ENCODE data around the gene SLC44A1. TPM values are rescaled to one million over a fixed set of nuclear protein-coding genes. Genes with fewer than 3 reads are reported as not detected.

The SLC44A1 gene
- total RNA-seq, 6 experiments from 2014 or later = 46.6 to 66.3 (median 56.0) TPM

GRCh38 chr9:105291938-105292337 lies 47.5 kb downstream of the SLC44A1 start:
- Mint-ChIP-seq H3K9me3 (no peaks in the 10 kb centered on the region), H3K36me3 (ENCODE audit: low read depth) (0 out of 2 replicates have a peak, but pooled peaks cover 6% of the 10 kb centered on the region), H3K4me3 (no peak overlapping the region), H3K4me1 (ENCODE audit: low read depth) (peaks cover 53% of the 10 kb centered on the region), H3K27me3 (ENCODE audit: insufficient read depth) (no peaks in the 10 kb centered on the region), H3K27ac (no peak overlapping the region)
- no peak for TF ChIP-seq CTCF (IDR thresholded peaks at IDR 0.05)
- no peak for DNase-seq

- no peak for TF ChIP-seq CTCF (IDR thresholded peaks at IDR 0.05)
Observed at GRCh38 chr9:105293408-105293807, 49.0 kb downstream of the SLC44A1 start.

GRCh38 chr9:105295201-105295550 lies 50.7 kb downstream of the SLC44A1 start:
- Mint-ChIP-seq H3K27ac (peak overlapping the region; percentile 59), H3K4me1 (ENCODE audit: low read depth) (peaks cover 80% of the 10 kb centered on the region), H3K36me3 (ENCODE audit: low read depth) (peaks cover 11% of the 10 kb centered on the region; the same call in 1 of the 2 replicates), H3K27me3 (ENCODE audit: insufficient read depth) (no peaks in the 10 kb centered on the region), H3K9me3 (no peaks in the 10 kb centered on the region), H3K4me3 (no peak overlapping the region)
- DNase-seq = no peak
- no peak for TF ChIP-seq CTCF (IDR thresholded peaks at IDR 0.05)

More at GRCh38 chr9:105293408-105293807, 49.0 kb downstream of the SLC44A1 start:
- Mint-ChIP-seq H3K4me1 (ENCODE audit: low read depth) (peaks cover 68% of the 10 kb centered on the region), H3K36me3 (ENCODE audit: low read depth) (0 out of 2 replicates have a peak, but pooled peaks cover 6% of the 10 kb centered on the region), H3K9me3 (no peaks in the 10 kb centered on the region), H3K4me3 (no peak overlapping the region), H3K27ac (no peak overlapping the region), H3K27me3 (ENCODE audit: insufficient read depth) (no peaks in the 10 kb centered on the region)
- DNase-seq = no peak

GRCh38 chr9:105295986-105296385 lies 51.5 kb downstream of the SLC44A1 start:
- no peaks in the 10 kb centered on the region for H3K9me3 Mint-ChIP-seq
- H3K27me3 Mint-ChIP-seq (ENCODE audit: insufficient read depth) = no peaks in the 10 kb centered on the region
- H3K36me3 Mint-ChIP-seq (ENCODE audit: low read depth) = peaks cover 15% of the 10 kb centered on the region; the same call in 1 of the 2 replicates
- H3K27ac Mint-ChIP-seq = peak overlapping the region; percentile 95
- H3K4me1 Mint-ChIP-seq (ENCODE audit: low read depth) = peaks cover 76% of the 10 kb centered on the region
- H3K4me3 Mint-ChIP-seq = peak overlapping the region; percentile 57
- no peak for DNase-seq
- no peak for TF ChIP-seq CTCF (IDR thresholded peaks at IDR 0.05)

GRCh38 chr9:105296445-105296844 lies 52.0 kb downstream of the SLC44A1 start:
- Mint-ChIP-seq H3K36me3 (ENCODE audit: low read depth) (peaks cover 15% of the 10 kb centered on the region; the same call in 1 of the 2 replicates), H3K4me3 (peak overlapping the region; percentile 57), H3K9me3 (no peaks in the 10 kb centered on the region), H3K27me3 (ENCODE audit: insufficient read depth) (no peaks in the 10 kb centered on the region), H3K4me1 (ENCODE audit: low read depth) (peaks cover 71% of the 10 kb centered on the region), H3K27ac (peak overlapping the region; percentile 95)
- no peak for TF ChIP-seq CTCF (IDR thresholded peaks at IDR 0.05)
- DNase-seq = no peak

- TF ChIP-seq CTCF (IDR thresholded peaks at IDR 0.05) = no peak
- peaks cover 15% of the 10 kb centered on the region; the same call in 1 of the 2 replicates for H3K36me3 Mint-ChIP-seq (ENCODE audit: low read depth)
- peak; percentile 88 for DNase-seq
- H3K4me1 Mint-ChIP-seq (ENCODE audit: low read depth) = peaks cover 67% of the 10 kb centered on the region
- no peaks in the 10 kb centered on the region for H3K9me3 Mint-ChIP-seq
- peak overlapping the region; percentile 95 for H3K27ac Mint-ChIP-seq
- H3K4me3 Mint-ChIP-seq = peak overlapping the region; percentile 57
- H3K27me3 Mint-ChIP-seq (ENCODE audit: insufficient read depth) = no peaks in the 10 kb centered on the region
Observed at GRCh38 chr9:105296877-105297287, 52.4 kb downstream of the SLC44A1 start.

Data from HFFc6 (cell line).